GM12864 (cell line): ENCODE data around the gene CCM2.

ENCODE experiments used
- DNase-seq: peaks from one replicate; pipeline ENCODE4 v3.0.0-alpha.2; 2011; ENCODE audit warnings: low read depth
- H3K4me3 ChIP-seq: 2 replicates; pipeline ENCODE4 v1.5.1; 2011; ENCODE audit warnings: mild to moderate bottlenecking, low read depth, low read length, control low read depth
- CTCF ChIP-seq: IDR thresholded peaks from 2 replicates; pipeline ENCODE4 v1.5.1; 2011; ENCODE audit warnings: low read depth, mild to moderate bottlenecking, moderate library complexity, low read length, control low read depth, inconsistent platforms; ENCODE audit errors: missing control alignments

Gene CCM2

GRCh38 chr7:44983742-44984477, 16.1 kb upstream of the CCM2 start:
- TF ChIP-seq CTCF, result no peak
- no peak for DNase-seq
- peak overlapping the region; percentile 99 for H3K4me3 ChIP-seq

GRCh38 chr7:44984478-44984758, 15.6 kb upstream of the CCM2 start:
- no peak for DNase-seq
- no peak for TF ChIP-seq CTCF
- H3K4me3 ChIP-seq, result peak overlapping the region; percentile 99

- DNase-seq, result no peak
- TF ChIP-seq CTCF, result no peak
- H3K4me3 ChIP-seq, result peak overlapping the region; percentile 99
These were observed 14.8 kb upstream of the CCM2 start for GRCh38 chr7:44985033-44985695.

GRCh38 chr7:44985900-44986217, 14.1 kb upstream of the CCM2 start:
- TF ChIP-seq CTCF, result no peak
- H3K4me3 ChIP-seq, result peak overlapping the region; percentile 99
- DNase-seq, result no peak

- peak overlapping the region; percentile 99 for H3K4me3 ChIP-seq
- peak; percentile 83 for DNase-seq
- no peak for TF ChIP-seq CTCF
These were observed 13.6 kb upstream of the CCM2 start for GRCh38 chr7:44986218-44987053.

GRCh38 chr7:44987457-44987856, 12.5 kb upstream of the CCM2 start:
- H3K4me3 ChIP-seq, result peak overlapping the region; percentile 99
- TF ChIP-seq CTCF, result no peak
- no peak for DNase-seq

GRCh38 chr7:44987996-44988395, 12.0 kb upstream of the CCM2 start:
- TF ChIP-seq CTCF, result no peak
- H3K4me3 ChIP-seq, result no peak overlapping the region
- DNase-seq, result no peak
